HFF-Myc (cell line): Measurements from ENCODE around the gene ZCCHC9.

Experiments
- DNase-seq: peaks from one replicate; pipeline ENCODE4 v3.0.0-alpha.2; 2011; ENCODE audit warnings: low read depth; ENCODE audit errors: extremely low read depth
- H3K4me3 ChIP-seq: replicated peaks from 2 replicates; pipeline ENCODE4 v1.5.1; 2011; ENCODE audit warnings: low read depth, mild to moderate bottlenecking, control low read depth, low read length
- TF ChIP-seq, protein P1 (sequence below): IDR thresholded peaks from 2 replicates; pipeline ENCODE4 v1.5.1; 2012; ENCODE audit warnings: mild to moderate bottlenecking, low read depth, low read length, control low read depth; ENCODE audit errors: missing control alignments

The ZCCHC9 gene

GRCh38 chr5:81355291-81356251 is 54.2 kb downstream of the ZCCHC9 start:
- no peak for DNase-seq
- H3K4me3 ChIP-seq: no peak overlapping the region
- TF ChIP-seq, protein P1, sequence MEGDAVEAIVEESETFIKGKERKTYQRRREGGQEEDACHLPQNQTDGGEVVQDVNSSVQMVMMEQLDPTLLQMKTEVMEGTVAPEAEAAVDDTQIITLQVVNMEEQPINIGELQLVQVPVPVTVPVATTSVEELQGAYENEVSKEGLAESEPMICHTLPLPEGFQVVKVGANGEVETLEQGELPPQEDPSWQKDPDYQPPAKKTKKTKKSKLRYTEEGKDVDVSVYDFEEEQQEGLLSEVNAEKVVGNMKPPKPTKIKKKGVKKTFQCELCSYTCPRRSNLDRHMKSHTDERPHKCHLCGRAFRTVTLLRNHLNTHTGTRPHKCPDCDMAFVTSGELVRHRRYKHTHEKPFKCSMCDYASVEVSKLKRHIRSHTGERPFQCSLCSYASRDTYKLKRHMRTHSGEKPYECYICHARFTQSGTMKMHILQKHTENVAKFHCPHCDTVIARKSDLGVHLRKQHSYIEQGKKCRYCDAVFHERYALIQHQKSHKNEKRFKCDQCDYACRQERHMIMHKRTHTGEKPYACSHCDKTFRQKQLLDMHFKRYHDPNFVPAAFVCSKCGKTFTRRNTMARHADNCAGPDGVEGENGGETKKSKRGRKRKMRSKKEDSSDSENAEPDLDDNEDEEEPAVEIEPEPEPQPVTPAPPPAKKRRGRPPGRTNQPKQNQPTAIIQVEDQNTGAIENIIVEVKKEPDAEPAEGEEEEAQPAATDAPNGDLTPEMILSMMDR: no peak

DNA sequence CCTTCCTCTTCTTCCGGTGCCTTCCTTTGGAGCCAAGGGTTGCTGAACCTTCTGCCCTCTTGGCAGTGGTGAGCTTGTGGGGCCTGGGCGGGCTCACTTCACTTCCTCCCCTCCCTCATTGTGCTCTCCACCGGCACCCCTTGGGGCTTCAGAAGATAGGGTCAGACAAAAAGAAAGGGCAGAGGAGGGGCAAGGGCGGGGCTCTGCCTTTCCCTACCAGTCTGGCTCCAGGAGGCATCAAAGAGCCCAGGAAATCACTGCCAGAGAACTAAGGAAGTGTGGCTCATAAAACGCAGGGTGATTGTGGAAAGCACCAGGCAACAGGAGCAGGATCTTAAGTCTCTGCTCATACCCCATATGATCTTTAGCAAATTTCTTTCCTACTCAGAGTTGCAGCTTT is 57.7 kb downstream of the ZCCHC9 start:
- no peak for DNase-seq
- no peak overlapping the region for H3K4me3 ChIP-seq
- TF ChIP-seq, protein P1: no peak

DNA sequence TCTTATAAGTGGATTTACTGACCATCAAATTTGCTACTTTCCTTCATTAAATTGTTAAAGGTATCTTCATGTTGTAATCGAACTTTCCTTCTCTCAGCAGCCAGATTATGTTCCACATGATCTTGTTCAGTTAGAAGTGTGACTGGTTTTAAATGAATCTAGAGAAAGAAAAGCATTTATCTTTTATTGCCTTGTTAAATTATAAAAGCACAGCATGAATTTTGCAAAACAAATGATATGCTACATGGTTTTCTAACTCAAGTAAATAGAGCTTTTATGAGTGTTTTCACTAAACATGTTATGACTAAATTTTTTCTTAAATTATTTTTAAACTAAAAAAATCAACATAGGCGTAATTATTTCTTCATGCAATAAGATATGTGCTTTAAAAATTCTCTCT is 58.5 kb downstream of the ZCCHC9 start:
- TF ChIP-seq, protein P1: no peak
- DNase-seq: no peak
- no peak overlapping the region for H3K4me3 ChIP-seq

DNA sequence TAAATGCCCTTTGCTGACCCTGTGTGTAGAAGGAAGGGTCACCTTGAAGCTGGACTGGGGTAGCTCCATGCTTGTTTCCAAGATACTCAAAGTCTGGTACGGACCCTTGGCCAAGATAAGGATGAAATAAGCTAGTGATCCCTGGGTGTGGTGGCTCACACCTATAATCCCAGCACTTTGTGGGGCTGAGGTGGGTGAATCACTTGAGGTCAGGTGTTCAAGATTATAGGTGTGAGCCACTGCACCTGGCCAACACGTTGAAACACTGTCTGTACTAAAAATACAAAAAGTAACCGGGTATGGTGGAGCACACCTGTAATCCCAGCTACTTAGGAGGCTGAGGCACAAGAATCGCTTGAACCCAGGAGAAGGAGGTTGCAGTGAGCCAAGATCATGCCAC is 59.3 kb downstream of the ZCCHC9 start:
- no peak for DNase-seq
- TF ChIP-seq, protein P1: no peak
- no peak overlapping the region for H3K4me3 ChIP-seq

DNA sequence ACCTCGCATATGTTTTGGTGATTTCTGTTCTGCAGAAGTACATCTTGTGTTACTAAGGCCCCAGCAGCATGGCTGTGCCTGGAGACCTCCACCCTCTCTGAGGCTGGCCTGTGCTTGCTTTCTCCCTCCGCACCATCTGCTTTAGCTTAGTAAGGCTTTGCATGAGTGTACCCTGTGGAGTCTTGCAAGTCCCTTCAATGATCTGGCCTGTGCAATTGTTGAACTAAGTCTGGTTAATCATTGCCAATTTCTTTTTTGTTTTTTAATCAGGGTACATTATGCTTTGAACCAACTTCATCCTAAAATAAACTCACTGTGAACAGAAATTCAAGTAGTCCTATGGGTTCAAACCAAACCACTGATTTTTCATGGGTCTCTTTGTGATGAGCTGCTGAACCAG is 60.2 kb downstream of the ZCCHC9 start:
- no peak overlapping the region for H3K4me3 ChIP-seq
- no peak for DNase-seq
- TF ChIP-seq, protein P1: no peak
